Measurements from ENCODE around the gene NKX2-4.

- TF ChIP-seq CTCF (IDR thresholded peaks at IDR 0.05; ENCODE audit: insufficient read depth, low read depth, low read length) = no peak
- no peak for TF ChIP-seq EZH2 (IDR thresholded peaks at IDR 0.05; ENCODE audit: insufficient read depth, low read length)
Observed at GRCh38 chr20:21437248-21437647, 39.9 kb upstream of the NKX2-4 start.

Data from astrocyte (in vitro differentiated cells and primary cell).